H1 (cell line): ENCODE data around the gene C6orf62. TPM values are rescaled to one million over a fixed set of nuclear protein-coding genes. Genes with fewer than 3 reads are reported as not detected.

Experiments used
- CTCF ChIA-PET: fragments of 300-600 bp; sonication (Branson Sonifier 250); formaldehyde crosslinking; loops from one replicate; lab custom pipeline; 2021; ENCODE audit not compliant: partially characterized antibody; lab: Charles Lee
- POLR2A ChIA-PET: fragments of 300-600 bp; sonication (Branson Sonifier 250); formaldehyde crosslinking; loops from one replicate; lab custom pipeline; 2021; ENCODE audit warnings: inconsistent platforms; ENCODE audit not compliant: partially characterized antibody; lab: Charles Lee
- DNase-seq, 2 experiments: peaks; one replicate each; pipeline versions ENCODE4 v3.0.0 to v3.0.0-alpha.2; 2010 to 2022; ENCODE audit warnings: low spot score in 2 of 2, low read depth in 1 of 2, mixed read lengths in 1 of 2
- FAIRE-seq: peaks from 2 replicates; lab custom pipeline; 2011; peaks lifted over from hg19 to GRCh38; lab: Jason Lieb, UNC
- H2AFZ ChIP-seq: 2 replicates; pipeline ENCODE4 v1.8.1; 2012; ENCODE audit warnings: low read length, inconsistent platforms
- H2AK5ac ChIP-seq: 2 replicates; pipeline ENCODE4 v1.6.1; 2013; ENCODE audit warnings: low read depth, low read length
- H2BK120ac ChIP-seq: replicated peaks from 2 replicates; pipeline ENCODE3; 2013; ENCODE audit warnings: low read depth, low read length, inconsistent platforms
- H2BK12ac ChIP-seq: 2 replicates; pipeline ENCODE4 v1.6.1; 2013; ENCODE audit warnings: low read depth, low read length
- H2BK15ac ChIP-seq: 2 replicates; pipeline ENCODE4 v1.6.1; 2013; ENCODE audit warnings: low read length
- H2BK20ac ChIP-seq: 2 replicates; pipeline ENCODE4 v1.6.1; 2013; ENCODE audit warnings: low read length
- H2BK5ac ChIP-seq: 2 replicates; pipeline ENCODE4 v1.6.1; 2013; ENCODE audit warnings: low read depth, low read length
- H3K14ac ChIP-seq: 2 replicates; pipeline ENCODE4 v1.6.1; 2013; ENCODE audit warnings: inconsistent platforms; ENCODE audit not compliant: insufficient read length
- H3K18ac ChIP-seq: 2 replicates; pipeline ENCODE4 v1.6.1; 2013; ENCODE audit warnings: low read length; ENCODE audit errors: extremely low read depth
- H3K23ac ChIP-seq: 2 replicates; pipeline ENCODE4 v1.6.1; 2013; ENCODE audit warnings: inconsistent platforms; ENCODE audit not compliant: insufficient read length
- H3K23me2 ChIP-seq: 2 replicates; pipeline ENCODE4 v1.6.1; 2013; ENCODE audit warnings: low read depth, low read length
- H3K27ac ChIP-seq: 2 replicates; pipeline ENCODE4 v1.6.1; 2011; ENCODE audit warnings: low read depth, low read length, inconsistent platforms
- H3K27me3 ChIP-seq, 4 experiments: replicated peaks in 1 of 4; 1 replicate in 1 of 4; 2 replicates in 3 of 4; pipeline versions ENCODE4 v1.6.1 to v1.8.1; 2011 to 2013; ENCODE audit warnings: low read length in 3 of 4, mild to moderate bottlenecking in 3 of 4, inconsistent platforms in 2 of 4, mixed read lengths in 2 of 4, moderate library complexity in 1 of 4; ENCODE audit not compliant: control insufficient read depth in 3 of 4, insufficient read depth in 3 of 4; ENCODE audit errors: extremely low read depth in 1 of 4
- H3K36me3 ChIP-seq, 4 experiments: 2 replicates each; pipeline versions ENCODE4 v1.6.1 to v1.8.1; 2011 to 2013; ENCODE audit warnings: mild to moderate bottlenecking in 4 of 4, low read length in 3 of 4, moderate library complexity in 2 of 4, control low read depth in 1 of 4, inconsistent platforms in 1 of 4; ENCODE audit not compliant: insufficient read depth in 4 of 4, control insufficient read depth in 2 of 4
- H3K4ac ChIP-seq: replicated peaks from 2 replicates; pipeline ENCODE3; 2013; ENCODE audit warnings: low read length, low read depth, mixed read lengths, inconsistent platforms; ENCODE audit not compliant: insufficient read length
- H3K4me1 ChIP-seq, 4 experiments: replicated peaks in 1 of 4; 1 replicate in 1 of 4; 2 replicates in 3 of 4; pipeline versions ENCODE4 v1.6.1 to v1.8.1; 2011 to 2013; ENCODE audit warnings: low read length in 3 of 4, inconsistent platforms in 2 of 4, mixed read lengths in 1 of 4; ENCODE audit not compliant: insufficient read depth in 4 of 4, control insufficient read depth in 3 of 4
- H3K4me2 ChIP-seq, 2 experiments: 2 replicates each; pipeline versions ENCODE4 v1.6.1 to v1.8.1; 2011 to 2013; ENCODE audit warnings: low read depth in 2 of 2, low read length in 2 of 2, control low read depth in 1 of 2, inconsistent platforms in 1 of 2, mild to moderate bottlenecking in 1 of 2; ENCODE audit not compliant: insufficient read depth in 1 of 2
- H3K4me3 ChIP-seq, 4 experiments: fragments of 200-600, 300-600 bp in 1 of 4; sonication (generic), shearing (Covaris generic), sonication (Bioruptor Twin) in 1 of 4; 2 replicates each; pipeline versions ENCODE4 v1.5.1 to v1.8.1; 2011 to 2016; ENCODE audit warnings: low read length in 4 of 4, low read depth in 3 of 4, control low read depth in 2 of 4, inconsistent platforms in 2 of 4, mild to moderate bottlenecking in 2 of 4, mixed read lengths in 1 of 4, moderate library complexity in 1 of 4; ENCODE audit not compliant: insufficient read depth in 2 of 4; ENCODE audit errors: extremely low read depth in 1 of 4
- H3K56ac ChIP-seq: replicated peaks from 2 replicates; pipeline ENCODE3; 2013; ENCODE audit warnings: low read depth, mild to moderate bottlenecking, mixed read lengths, low read length, inconsistent platforms; ENCODE audit not compliant: insufficient read length
- H3K79me1 ChIP-seq: 2 replicates; pipeline ENCODE4 v1.6.1; 2013; ENCODE audit warnings: low read depth, low read length, control low read depth
- H3K79me2 ChIP-seq, 2 experiments: 2 replicates each; pipeline versions ENCODE4 v1.6.1 to v1.8.1; 2012 to 2013; ENCODE audit warnings: low read length in 2 of 2, mild to moderate bottlenecking in 2 of 2, inconsistent platforms in 1 of 2; ENCODE audit not compliant: insufficient read depth in 2 of 2, control insufficient read depth in 1 of 2
- H3K9ac ChIP-seq, 4 experiments: replicated peaks in 1 of 4; 1 replicate in 1 of 4; 2 replicates in 3 of 4; pipeline versions ENCODE4 v1.6.1 to v1.8.1; 2011 to 2013; ENCODE audit warnings: low read depth in 3 of 4, low read length in 3 of 4, control low read depth in 2 of 4, mild to moderate bottlenecking in 2 of 4, moderate library complexity in 2 of 4, inconsistent platforms in 1 of 4; ENCODE audit errors: extremely low read depth in 1 of 4
- H3K9me3 ChIP-seq, 2 experiments: 2 replicates each; pipeline versions ENCODE4 v1.6.1 to v1.8.1; 2012 to 2013; ENCODE audit warnings: mild to moderate bottlenecking in 2 of 2, moderate library complexity in 2 of 2, control low read depth in 1 of 2, inconsistent platforms in 1 of 2, low read depth in 1 of 2, low read length in 1 of 2, mixed read lengths in 1 of 2; ENCODE audit not compliant: insufficient read depth in 2 of 2
- H4K20me1 ChIP-seq, 2 experiments: replicated peaks in 1 of 2; 2 replicates each; pipeline versions ENCODE3 to v1.8.1; 2011 to 2013; ENCODE audit warnings: inconsistent platforms in 2 of 2, low read length in 2 of 2, mild to moderate bottlenecking in 1 of 2; ENCODE audit not compliant: insufficient read depth in 2 of 2, control insufficient read depth in 1 of 2
- H4K5ac ChIP-seq: 2 replicates; pipeline ENCODE4 v1.6.1; 2013; ENCODE audit warnings: low read length, low read depth, mixed read lengths, inconsistent platforms; ENCODE audit not compliant: insufficient read length
- H4K8ac ChIP-seq: 2 replicates; pipeline ENCODE4 v1.8.0; 2013; ENCODE audit warnings: mild to moderate bottlenecking, moderate library complexity, low read length, inconsistent platforms; ENCODE audit not compliant: insufficient read depth; ENCODE audit errors: extremely low read depth
- H4K91ac ChIP-seq: replicated peaks from 2 replicates; pipeline ENCODE3; 2013; ENCODE audit warnings: low read length, mixed read lengths, inconsistent platforms; ENCODE audit not compliant: insufficient read length
- BCL11A ChIP-seq, 2 experiments: IDR thresholded peaks; one replicate each; pipeline ENCODE4 v1.6.1; 2011; ENCODE audit warnings: low read depth in 2 of 2, low read length in 2 of 2, mild to moderate bottlenecking in 2 of 2
- KDM1A ChIP-seq: fragments of 200-600, 300-600 bp; sonication (generic); IDR thresholded peaks from 2 replicates; pipeline ENCODE4 v1.7.1; 2016; ENCODE audit warnings: mild to moderate bottlenecking, low read length, borderline replicate concordance
- RAD21 ChIP-seq, 2 experiments: IDR thresholded peaks in 1 of 2; conservative IDR thresholded peaks in 1 of 2; 2 replicates each; pipeline ENCODE4 v1.6.1; 2011; ENCODE audit warnings: low read depth in 2 of 2, low read length in 2 of 2, improper control_type of control experiment in 1 of 2, inconsistent platforms in 1 of 2, mild to moderate bottlenecking in 1 of 2, moderate library complexity in 1 of 2
- RFX5 ChIP-seq: IDR thresholded peaks from 2 replicates; pipeline ENCODE4 v1.6.1; 2011; ENCODE audit warnings: low read depth, low read length, improper control_type of control experiment, borderline replicate concordance
- SP4 ChIP-seq: IDR thresholded peaks from 2 replicates; pipeline ENCODE4 v1.6.1; 2012; ENCODE audit warnings: low read length, inconsistent platforms
- WGBS, 2 experiments: shearing (Covaris generic) in 1 of 2; methylation state at CpG; one replicate each; pipeline versions ENCODE4 v1.1.6 to v1.1.7; 2013 to 2015; ENCODE audit warnings: low lambda C conversion rate in 2 of 2, mixed read lengths in 2 of 2, inconsistent platforms in 1 of 2, low coverage in 1 of 2, missing lambda C conversion rate in 1 of 2; ENCODE audit not compliant: insufficient replicate concordance in 2 of 2, insufficient coverage in 1 of 2, insufficient read length in 1 of 2; ENCODE audit errors: extremely low coverage in 1 of 2, missing lambda C conversion rate in 1 of 2; 5-methylcytosine and 5-hydroxymethylcytosine counted together
- polyA plus RNA-seq, 7 experiments: library from polyadenylated mRNA; depleted of rRNA in 3 of 7; stranded (reverse) in 5 of 7; unstranded in 2 of 7; fragments of >200 nt in 5 of 7; fragments of 200-250 nt in 2 of 7; gene quantifications; 1 replicate in 5 of 7; 2 replicates in 1 of 7; 4 replicates in 1 of 7; pipeline versions ENCODE4 v1.2.1 to v1.2.3, GENCODE V29; 2011 to 2013; ENCODE audit warnings: missing spikeins in 2 of 7, mixed read lengths in 2 of 7
- total RNA-seq: library from RNA; stranded (reverse); fragmentation: NEBNext Ultra II Directional; extraction: Animal tissue kit (Norgen Biotek cat#: 25700); gene quantifications from 2 replicates; pipeline ENCODE4 v1.2.1, GENCODE V29; 2021
- TF ChIP-seq, protein P1 (sequence below): IDR thresholded peaks from 2 replicates; pipeline ENCODE4 v1.6.1; 2011; ENCODE audit warnings: low read depth, mild to moderate bottlenecking, low read length; ENCODE audit not compliant: insufficient read depth

C6orf62 gene
- total and polyA plus RNA-seq, 2 of the 8 experiments (the other 6 are each of a cell fraction or from before 2014, with no cell fraction given) = 25.6 to 101 TPM

DNA sequence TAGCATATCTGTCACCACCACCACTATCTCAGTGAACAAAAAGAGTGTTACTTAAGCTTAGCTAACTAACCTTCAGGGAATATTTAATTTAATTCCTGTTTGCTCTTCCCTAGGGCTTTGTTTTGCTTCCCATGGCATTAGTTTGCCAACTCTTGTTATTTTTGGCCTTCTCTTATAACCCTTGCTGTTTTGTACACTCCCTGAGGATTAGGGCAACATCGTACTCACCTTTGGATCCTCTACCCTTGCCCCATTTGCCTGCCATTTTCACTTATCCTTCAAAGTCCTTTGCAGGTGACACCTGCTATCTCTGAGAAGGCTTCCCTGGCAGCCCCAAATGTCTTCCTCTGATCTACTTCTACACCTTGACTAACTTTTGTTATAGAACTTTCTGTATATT, 28.4 kb downstream of the C6orf62 start:
- ChIA-PET POLR2A (interaction anchor here (0.9 kb wide), 1 partner anchor 25 kb away, joined by 5 read pairs; no protein-coding TSS in a partner anchor), CTCF (no interaction called here)
- no peak overlapping the region for H3K18ac ChIP-seq
- FAIRE-seq (no peak), DNase-seq (no peak)
- no peak overlapping the region for H2BK120ac ChIP-seq
- no peak overlapping the region for H2BK20ac ChIP-seq
- no peak overlapping the region for H3K27ac ChIP-seq
- H3K14ac ChIP-seq = no peak overlapping the region
- no peak overlapping the region for H2AFZ ChIP-seq
- peaks cover 0 to 3% (median 0%) of the 10 kb centered on the region in 4 experiments; a peak in 1 of 8 replicates for H3K36me3 ChIP-seq
- H4K5ac ChIP-seq = no peak overlapping the region
- no peaks in the 10 kb centered on the region for H4K20me1 ChIP-seq
- H3K79me1 ChIP-seq = no peaks in the 10 kb centered on the region
- no peak overlapping the region for H3K23ac ChIP-seq
- H4K91ac ChIP-seq = no peak overlapping the region
- H3K4me1 ChIP-seq = peaks cover 0 to 3% (median 0%) of the 10 kb centered on the region in 4 experiments; a peak in 1 of 7 replicates
- WGBS, 2 experiments = 83% methylated on average over 1 of the region's 1 CpG; no CpG with 5 or more reads in 1 of the 2 experiments
- no peak overlapping the region for H3K56ac ChIP-seq
- H3K27me3 ChIP-seq = no peaks in the 10 kb centered on the region
- no peak for TF ChIP-seq SP4
- no peak for TF ChIP-seq KDM1A
- no peak for TF ChIP-seq RFX5
- TF ChIP-seq, protein P1, sequence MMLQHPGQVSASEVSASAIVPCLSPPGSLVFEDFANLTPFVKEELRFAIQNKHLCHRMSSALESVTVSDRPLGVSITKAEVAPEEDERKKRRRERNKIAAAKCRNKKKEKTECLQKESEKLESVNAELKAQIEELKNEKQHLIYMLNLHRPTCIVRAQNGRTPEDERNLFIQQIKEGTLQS = no peak
- no peak for TF ChIP-seq RAD21 (IDR thresholded peaks at IDR 0.05 in 1 of 2, conservative IDR thresholded peaks at IDR 0.05 in 1 of 2; ENCODE audit: low read depth in 2 of 2, low read length in 2 of 2)
- no peak for TF ChIP-seq BCL11A (IDR thresholded peaks at IDR 0.05; ENCODE audit: low read depth in 2 of 2, low read length in 2 of 2)
- H3K4me3 ChIP-seq = no peak overlapping the region
- no peak overlapping the region for H2AK5ac ChIP-seq
- H3K4ac ChIP-seq = no peak overlapping the region
- H3K23me2 ChIP-seq = no peaks in the 10 kb centered on the region
- H2BK12ac ChIP-seq = no peak overlapping the region
- no peak overlapping the region for H4K8ac ChIP-seq
- no peak overlapping the region for H2BK15ac ChIP-seq
- no peak overlapping the region for H2BK5ac ChIP-seq
- H3K9me3 ChIP-seq = no peaks in the 10 kb centered on the region
- 0 out of 4 replicates have a peak, but pooled peaks cover 0 to 2% of the 10 kb centered on the region in 2 experiments for H3K79me2 ChIP-seq
- no peak overlapping the region for H3K9ac ChIP-seq
- H3K4me2 ChIP-seq = no peak overlapping the region
